GM13976 (cell line): ENCODE data around the gene ZNF618.

ENCODE experiments used
- DNase-seq: peaks from one replicate; pipeline ENCODE4 v3.0.0; 2012; ENCODE audit warnings: low spot score
- CTCF ChIP-seq: IDR thresholded peaks from 2 replicates; pipeline ENCODE4 v1.5.1; 2012; ENCODE audit warnings: borderline replicate concordance, mild to moderate bottlenecking; ENCODE audit not compliant: insufficient read depth; ENCODE audit errors: extremely low read depth, missing control alignments, control extremely low read depth
- in situ Hi-C: fragments of 300-500 bp; cut with MboI; formaldehyde crosslinking; loops from one replicate; pipeline ENCODE4 v1.12.0; 2022; ENCODE audit warnings: low sequenced_read_pairs, mixed read lengths, inconsistent platforms; ENCODE audit not compliant: unreplicated experiment

The ZNF618 gene

GRCh38 chr9:113943112-113944009 lies 67.3 kb downstream of the ZNF618 start:
- in situ Hi-C loops, result no loop called here
- DNase-seq, result no peak
- TF ChIP-seq CTCF, result no peak

GRCh38 chr9:113945784-113946183 lies 69.7 kb downstream of the ZNF618 start:
- DNase-seq, result no peak
- TF ChIP-seq CTCF, result no peak
- in situ Hi-C loops, result no loop called here

DNA sequence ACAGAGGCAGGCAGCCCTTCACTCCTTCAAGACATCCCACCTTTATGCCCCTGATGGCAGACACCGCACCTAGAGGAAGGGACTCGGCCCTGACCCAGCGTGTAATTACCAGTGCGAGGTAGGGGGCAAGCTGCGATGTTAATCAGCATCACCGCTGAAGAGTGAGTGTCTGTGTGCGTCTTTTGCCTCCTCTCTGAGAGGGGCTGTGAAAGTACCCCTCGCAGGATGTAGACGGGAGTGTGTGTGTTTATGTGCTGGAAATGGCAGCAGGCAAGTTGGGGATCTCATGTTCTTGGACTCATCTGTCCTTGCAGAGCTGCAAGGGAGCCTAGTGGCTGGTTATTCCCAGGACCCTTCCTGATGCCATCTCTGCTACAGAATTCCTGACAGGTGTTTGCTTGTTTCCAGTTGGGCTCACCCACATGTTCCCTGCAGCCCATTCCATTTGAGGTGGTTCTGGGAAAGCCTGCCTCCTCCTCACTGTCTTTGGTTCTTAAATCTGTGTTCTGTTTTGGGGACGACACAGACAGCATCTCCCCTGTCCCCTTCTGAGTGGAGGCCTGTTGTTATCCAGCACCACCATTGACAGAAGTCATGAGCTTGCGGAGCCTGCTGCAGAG lies 70.5 kb downstream of the ZNF618 start:
- in situ Hi-C loops, result no loop called here
- TF ChIP-seq CTCF, result no peak
- DNase-seq, result no peak

- in situ Hi-C loops, result no loop called here
- no peak for DNase-seq
- no peak for TF ChIP-seq CTCF
Observed at GRCh38 chr9:113947941-113948340, 71.8 kb downstream of the ZNF618 start.

GRCh38 chr9:113948891-113949570 lies 72.9 kb downstream of the ZNF618 start:
- in situ Hi-C loops, result no loop called here
- TF ChIP-seq CTCF, result no peak
- DNase-seq, result no peak

GRCh38 chr9:113949571-113950078 lies 73.5 kb downstream of the ZNF618 start:
- no peak for TF ChIP-seq CTCF
- in situ Hi-C loops, result no loop called here
- DNase-seq, result no peak
